Prostate gland (tissue), 1 donor: ENCODE data around the gene TPST1.

Source experiments
- POLR2A ChIP-seq: fragments of 450-650 bp; IDR thresholded peaks from one replicate; pipeline ENCODE4 v1.6.1; 2016; ENCODE audit warnings: antibody characterized with exemption, mild to moderate bottlenecking
- POLR2AphosphoS5 ChIP-seq: sonication (generic); formaldehyde crosslinking; IDR thresholded peaks from one replicate; pipeline ENCODE4 v1.6.1; 2017; ENCODE audit warnings: antibody characterized with exemption

GRCh38 chr7:66269978-66270377 lies 64.8 kb downstream of the TPST1 start:
- TF ChIP-seq POLR2AphosphoS5 (no peak), POLR2A (no peak)
